Adrenal gland (tissue), 12 donors: ENCODE results near the gene MMP24. TPM values are rescaled to one million over a fixed set of nuclear protein-coding genes. Genes with fewer than 3 reads are reported as not detected.

Experiments
- DNase-seq, 7 donors: peaks; one replicate each; pipeline ENCODE4 v3.0.0-alpha.2; 2019 to 2020
- H3K27ac ChIP-seq, 5 donors: fragments of 200-600 bp; sonication (generic) in 4 of 5; 1 replicate in 3 of 5; 2 replicates in 2 of 5; pipeline versions ENCODE4 v1.5.1 to v1.8.0; 2016 to 2020; ENCODE audit warnings: mild to moderate bottlenecking in 1 of 5
- H3K27me3 ChIP-seq: fragments of 200-600 bp; 2 replicates; pipeline ENCODE4 v1.8.0; 2021
- H3K36me3 ChIP-seq, 2 donors: fragments of 200-600 bp; replicated peaks in 1 of 2; 1 replicate in 1 of 2; 2 replicates in 1 of 2; pipeline versions ENCODE4 v1.5.1 to v1.8.0; 2018 to 2022
- H3K4me1 ChIP-seq, 2 donors: fragments of 200-600 bp; replicated peaks in 1 of 2; 1 replicate in 1 of 2; 2 replicates in 1 of 2; pipeline versions ENCODE4 v1.5.1 to v1.8.0; 2018 to 2021
- H3K4me3 ChIP-seq, 4 donors: fragments of 200-600 bp; sonication (generic) in 3 of 4; one replicate each; pipeline ENCODE4 v1.5.1; 2016 to 2018
- H3K9me3 ChIP-seq, 3 donors: fragments of 200-600 bp; sonication (generic) in 1 of 3; replicated peaks in 1 of 3; 1 replicate in 2 of 3; 2 replicates in 1 of 3; pipeline versions ENCODE4 v1.5.1 to v1.8.0; 2016 to 2021
- CTCF ChIP-seq, 6 experiments: fragments of 450-650 bp in 4 of 6; fragments of 200-600 bp in 2 of 6; sonication (generic) in 1 of 6; IDR thresholded peaks; 1 replicate in 5 of 6; 2 replicates in 1 of 6; pipeline versions ENCODE4 v1.5.1 to v1.8.0; 2016 to 2021; ENCODE audit warnings: antibody characterized with exemption in 6 of 6, mild to moderate bottlenecking in 2 of 6, moderate library complexity in 1 of 6
- POLR2A ChIP-seq, 2 donors: fragments of 450-650 bp; IDR thresholded peaks; one replicate each; pipeline ENCODE4 v1.6.1; 2017; ENCODE audit warnings: antibody characterized with exemption in 2 of 2, mild to moderate bottlenecking in 2 of 2, moderate library complexity in 1 of 2
- WGBS, 4 donors: extraction: QIAGEN DNeasy Blood & Tissue Kit in 2 of 4; methylation state at CpG; one replicate each; pipeline versions ENCODE4 v1.1.5 to v1.1.7; 2013 to 2017; 5-methylcytosine and 5-hydroxymethylcytosine counted together
- intact Hi-C, 2 donors: fragments of 100-400 bp; cut with DNase I; formaldehyde crosslinking; loops; one replicate each; pipeline versions ENCODE4 v1.14.1 to v1.15.0; 2022 to 2023
- polyA plus RNA-seq, 3 donors: library from polyadenylated mRNA; stranded (reverse); fragments of 200-250 nt in 2 of 3; fragments of 350-450 nt in 1 of 3; fragmentation: Illumina TruSeq in 1 of 3; extraction: RNeasy Lipid Tissue Mini Kit (QIAGEN cat#74804) in 1 of 3; gene quantifications; one replicate each; pipeline ENCODE4 v1.2.3, GENCODE V29; 2013 to 2014
- total RNA-seq, 9 donors: library from RNA; depleted of rRNA in 4 of 9; stranded (reverse); fragments of >200 nt in 4 of 9; fragments of 120-200 nt in 1 of 9; fragmentation: NEBNext Ultra II Directional in 1 of 9; extraction: Animal tissue kit (Norgen Biotek cat#: 25700) in 1 of 9; gene quantifications; one replicate each; pipeline versions ENCODE4 v1.1.0 to v1.2.4, GENCODE V29; 2013 to 2023
- donor health status: healthy with polysubstance abuse.
- donor health status: Bipolar disorder and iron deficiency.
- donor health status: DM: yes; HTN: yes; CAD: no.
- donor health status: DM: no; HTN: no; CAD: no.
- donor health status: DM: no; HTN: no; CAD: no.
- donor health status: DM: yes; HTN: yes; CAD: no.

The MMP24 gene
- total and polyA plus RNA-seq, 12 donors = 0.09 to 2.3 (median 1.3) TPM

DNA sequence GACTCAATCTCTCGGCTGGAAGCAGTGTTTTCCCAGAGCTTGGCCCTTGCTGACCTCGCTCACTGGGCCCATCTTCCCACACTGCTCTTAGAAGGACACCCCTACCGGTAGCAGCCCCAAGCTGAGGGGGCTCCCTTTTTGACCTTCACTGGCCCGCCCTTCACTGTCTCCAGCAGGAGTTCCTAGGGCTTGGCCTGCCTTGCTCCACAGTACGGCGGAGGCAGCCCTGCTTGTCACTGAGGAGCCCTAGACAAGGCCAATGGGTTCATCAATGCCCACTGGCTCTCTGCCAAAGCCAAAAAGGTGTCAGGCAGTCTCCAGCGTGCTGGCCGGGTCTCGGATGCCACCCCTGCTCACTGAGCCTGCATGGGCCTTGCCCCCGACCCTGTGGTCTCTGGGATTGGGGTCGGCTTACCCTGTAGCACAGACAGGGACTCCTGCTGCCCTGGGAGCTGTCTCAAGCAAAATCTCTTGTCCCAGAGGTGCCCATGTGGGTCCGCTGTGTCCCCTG, 49.3 kb downstream of the MMP24 start:
- 52 to 100% (median 65%) methylated on average over 2 to 12 of the region's 12 CpGs for WGBS, 4 donors
- peaks cover 26 to 45% of the 10 kb centered on the region in 2 donors for H3K4me1 ChIP-seq
- no peak for TF ChIP-seq CTCF (IDR thresholded peaks at IDR 0.05)
- TF ChIP-seq POLR2A (IDR thresholded peaks at IDR 0.05) = no peak
- peaks cover 0 to 42% of the 10 kb centered on the region in 2 donors for H3K36me3 ChIP-seq
- no peak overlapping the region for H3K4me3 ChIP-seq
- DNase-seq = peak in 6 of 7 donors; percentile 53 to 73 (median 60)
- H3K27me3 ChIP-seq = no peaks in the 10 kb centered on the region
- intact Hi-C loops = loop anchor here in 1 of 2 donors (10.0 kb wide), 1 partner anchor 131 kb away; the partner anchor contains the start of gene EDEM2
- H3K27ac ChIP-seq = peak overlapping the region in 3 of 5 donors; percentile 95 to 100 (median 99)
- no peaks in the 10 kb centered on the region for H3K9me3 ChIP-seq

DNA sequence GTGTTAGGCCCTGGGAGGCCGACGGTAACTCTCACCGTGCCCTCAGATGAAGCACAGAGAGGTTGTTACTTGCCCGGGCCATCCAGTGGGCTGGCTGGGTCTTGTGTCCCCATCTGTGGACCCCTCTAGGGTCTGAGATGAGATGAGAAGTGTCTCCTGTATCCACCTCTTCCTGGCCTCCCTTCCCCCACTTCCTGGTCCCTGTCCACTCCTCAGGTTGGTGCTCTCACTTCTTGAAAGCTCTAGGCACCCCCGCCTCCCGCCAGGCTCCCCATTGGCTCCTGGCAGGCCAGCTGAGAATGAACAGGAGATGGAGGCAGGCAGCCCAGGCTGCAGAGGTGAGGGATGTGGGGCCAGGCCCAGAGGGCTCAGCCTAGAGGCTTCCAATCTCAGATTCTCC, 49.9 kb downstream of the MMP24 start:
- 67 to 82% (median 80%) methylated on average over 6 of the region's 6 CpGs for WGBS, 4 donors
- no peak for TF ChIP-seq CTCF (IDR thresholded peaks at IDR 0.05)
- no peak for TF ChIP-seq POLR2A (IDR thresholded peaks at IDR 0.05)
- Histone ChIP-seq H3K4me1 (peaks cover 26 to 46% of the 10 kb centered on the region in 2 donors), H3K4me3 (peak overlapping the region in 1 of 4 donors; percentile 86), H3K27ac (peak overlapping the region in 4 of 5 donors; percentile 95 to 100 (median 97)), H3K27me3 (no peaks in the 10 kb centered on the region), H3K9me3 (no peaks in the 10 kb centered on the region), H3K36me3 (peaks cover 0 to 36% of the 10 kb centered on the region in 2 donors)
- intact Hi-C loops = loop anchor here in 1 of 2 donors (10.0 kb wide), 1 partner anchor 132 kb away; the partner anchor contains the start of gene EDEM2
- DNase-seq = peak in 4 of 7 donors; percentile 39 to 70 (median 47)

DNA sequence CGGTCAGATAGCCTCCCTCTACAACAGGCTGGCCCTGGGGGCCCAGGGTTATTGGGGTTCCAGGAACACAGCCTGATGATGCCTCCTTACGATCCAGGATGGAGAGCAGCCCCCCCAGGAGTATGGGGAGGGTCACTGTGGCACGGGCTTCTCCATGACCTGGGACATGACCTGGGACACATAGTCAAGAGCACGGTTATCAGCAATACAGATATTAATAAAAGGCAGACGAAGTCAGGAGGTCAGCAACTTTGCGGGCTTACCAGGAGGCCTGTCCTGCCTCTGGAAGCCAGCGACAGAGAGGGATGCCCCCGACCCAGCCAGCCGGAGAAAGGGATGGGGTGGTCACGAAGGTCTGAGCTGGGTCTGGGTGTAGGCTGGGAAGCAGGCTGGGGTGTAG, 50.6 kb downstream of the MMP24 start:
- peaks cover 0 to 31% of the 10 kb centered on the region in 2 donors for H3K36me3 ChIP-seq
- no peaks in the 10 kb centered on the region for H3K27me3 ChIP-seq
- no peak for DNase-seq

More for the DNA sequence above, 50.6 kb downstream of the MMP24 start:
- WGBS, 4 donors = 6 to 8% (median 7%) methylated on average over 10 of the region's 10 CpGs
- no peaks in the 10 kb centered on the region for H3K9me3 ChIP-seq
- peak overlapping the region in 3 of 4 donors; percentile 69 to 86 (median 78) for H3K4me3 ChIP-seq
- H3K27ac ChIP-seq = peak overlapping the region; percentile 83 to 100 (median 95)
- intact Hi-C loops = loop anchor here in 1 of 2 donors (10.0 kb wide), 1 partner anchor 132 kb away; the partner anchor contains the start of gene EDEM2
- TF ChIP-seq POLR2A (IDR thresholded peaks at IDR 0.05) (no peak), CTCF (IDR thresholded peaks at IDR 0.05) (no peak)
- peaks cover 26 to 46% of the 10 kb centered on the region in 2 donors for H3K4me1 ChIP-seq
